ENCODE measurements around the gene SGK1.

SGK1 gene

DNA sequence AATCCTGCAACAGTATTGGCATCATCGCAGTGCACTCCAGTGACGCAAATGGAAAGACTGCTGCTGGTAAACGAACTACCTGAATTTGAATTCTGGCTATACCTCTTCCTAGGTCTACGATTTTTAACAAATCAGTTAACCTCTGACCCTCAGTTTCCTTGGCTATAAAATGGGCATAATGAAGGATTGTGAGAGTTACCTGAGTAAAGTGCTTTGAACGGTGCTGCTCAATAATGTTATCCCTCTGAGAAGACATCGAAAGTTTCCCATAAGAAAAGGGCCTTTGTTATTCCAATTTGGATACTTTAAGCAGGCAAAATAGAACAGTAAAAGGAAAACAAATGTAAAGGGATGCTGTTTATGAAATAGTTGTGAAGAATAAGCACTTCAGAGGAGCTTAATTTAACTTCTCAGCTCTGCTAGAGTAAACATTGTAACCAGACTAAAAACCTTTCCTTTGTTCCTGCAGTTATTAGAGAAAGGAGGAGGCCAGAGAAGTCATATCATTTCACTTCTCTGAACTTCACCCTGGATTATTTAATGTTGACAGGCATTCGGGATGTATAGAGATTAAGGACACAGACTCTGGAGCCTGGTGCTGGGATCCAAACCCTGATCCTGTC is 5.8 kb downstream of the SGK1 start:
- Histone ChIP-seq H3K27ac (no peak overlapping the region), H3K27me3 (ENCODE audit: insufficient read depth, low read depth) (no peaks in the 10 kb centered on the region), H3K36me3 (ENCODE audit: insufficient read depth) (no peaks in the 10 kb centered on the region), H2AFZ (ENCODE audit: low read depth) (no peak overlapping the region), H3K9ac (no peak overlapping the region), H4K20me1 (ENCODE audit: insufficient read depth) (no peaks in the 10 kb centered on the region), H3K4me2 (no peak overlapping the region), H3K4me1 (ENCODE audit: low read depth, poor library complexity, severe bottlenecking) (peaks cover 14% of the 10 kb centered on the region), H3K79me2 (ENCODE audit: insufficient read depth, low read depth) (no peaks in the 10 kb centered on the region), H3K4me3 (IDR thresholded peaks at IDR 0.05; ENCODE audit: insufficient read depth, low read depth, low read length) (no peak overlapping the region)
- TF ChIP-seq, protein P1, sequence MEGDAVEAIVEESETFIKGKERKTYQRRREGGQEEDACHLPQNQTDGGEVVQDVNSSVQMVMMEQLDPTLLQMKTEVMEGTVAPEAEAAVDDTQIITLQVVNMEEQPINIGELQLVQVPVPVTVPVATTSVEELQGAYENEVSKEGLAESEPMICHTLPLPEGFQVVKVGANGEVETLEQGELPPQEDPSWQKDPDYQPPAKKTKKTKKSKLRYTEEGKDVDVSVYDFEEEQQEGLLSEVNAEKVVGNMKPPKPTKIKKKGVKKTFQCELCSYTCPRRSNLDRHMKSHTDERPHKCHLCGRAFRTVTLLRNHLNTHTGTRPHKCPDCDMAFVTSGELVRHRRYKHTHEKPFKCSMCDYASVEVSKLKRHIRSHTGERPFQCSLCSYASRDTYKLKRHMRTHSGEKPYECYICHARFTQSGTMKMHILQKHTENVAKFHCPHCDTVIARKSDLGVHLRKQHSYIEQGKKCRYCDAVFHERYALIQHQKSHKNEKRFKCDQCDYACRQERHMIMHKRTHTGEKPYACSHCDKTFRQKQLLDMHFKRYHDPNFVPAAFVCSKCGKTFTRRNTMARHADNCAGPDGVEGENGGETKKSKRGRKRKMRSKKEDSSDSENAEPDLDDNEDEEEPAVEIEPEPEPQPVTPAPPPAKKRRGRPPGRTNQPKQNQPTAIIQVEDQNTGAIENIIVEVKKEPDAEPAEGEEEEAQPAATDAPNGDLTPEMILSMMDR (conservative IDR thresholded peaks at IDR 0.05; ENCODE audit: low read depth, low read length) = no peak

DNA sequence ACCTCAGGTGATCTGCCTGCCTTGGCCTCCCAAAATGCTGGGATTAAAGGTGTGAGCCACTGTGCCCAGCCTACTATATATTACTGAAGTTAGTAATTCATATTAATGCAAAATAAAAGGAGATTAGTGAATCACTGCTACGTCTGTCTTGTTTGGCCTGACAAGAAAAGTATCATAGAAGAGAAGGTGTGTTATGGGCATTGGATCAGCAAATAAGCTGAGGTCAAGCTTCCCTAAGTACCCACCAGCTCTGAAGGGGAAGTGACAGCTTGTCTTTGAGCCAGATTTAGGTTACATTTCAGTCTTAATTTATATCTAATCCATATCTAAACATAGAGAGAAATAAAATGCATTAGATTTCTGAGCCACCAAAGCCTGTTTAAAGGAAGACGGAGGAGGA is 7.1 kb downstream of the SGK1 start:
- Histone ChIP-seq H3K4me2 (no peak overlapping the region), H4K20me1 (ENCODE audit: insufficient read depth) (no peaks in the 10 kb centered on the region), H3K27me3 (ENCODE audit: insufficient read depth, low read depth) (no peaks in the 10 kb centered on the region), H3K9ac (no peak overlapping the region), H3K27ac (no peak overlapping the region), H3K4me3 (IDR thresholded peaks at IDR 0.05; ENCODE audit: insufficient read depth, low read depth, low read length) (no peak overlapping the region), H3K4me1 (ENCODE audit: low read depth, poor library complexity, severe bottlenecking) (peaks cover 10% of the 10 kb centered on the region), H3K79me2 (ENCODE audit: insufficient read depth, low read depth) (no peaks in the 10 kb centered on the region), H2AFZ (ENCODE audit: low read depth) (no peak overlapping the region), H3K36me3 (ENCODE audit: insufficient read depth) (no peaks in the 10 kb centered on the region)
- TF ChIP-seq, protein P1 (conservative IDR thresholded peaks at IDR 0.05; ENCODE audit: low read depth, low read length) = no peak

DNA sequence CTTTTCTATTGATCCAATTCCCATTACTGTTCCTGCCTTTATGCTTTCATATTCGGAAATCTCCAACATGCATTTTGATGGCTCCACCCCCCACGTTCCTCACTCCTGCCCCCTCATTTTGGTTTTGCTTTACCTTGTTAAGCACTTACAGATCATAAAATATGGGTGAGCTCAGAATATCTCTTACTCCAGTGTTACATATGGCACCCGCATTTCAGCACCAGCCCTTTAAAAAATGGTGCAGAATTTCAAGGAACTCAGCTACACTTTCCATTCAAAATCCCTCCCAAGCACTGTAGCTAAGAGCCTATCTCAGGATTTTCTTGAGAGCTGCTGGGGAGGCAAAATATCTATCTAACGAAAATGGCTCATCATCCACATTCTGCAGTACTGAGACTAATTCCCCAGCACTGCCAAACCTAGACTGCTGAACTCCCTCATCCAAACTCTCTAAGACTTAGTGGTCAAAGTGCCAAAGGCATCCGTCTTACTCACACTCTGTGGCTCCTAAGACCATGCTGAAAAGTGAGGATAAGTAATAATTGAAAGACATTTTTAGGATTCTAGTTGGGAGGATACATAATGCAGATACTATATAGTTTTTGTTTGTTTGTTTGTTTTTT is 7.8 kb downstream of the SGK1 start:
- no peak overlapping the region for H3K4me3 ChIP-seq (IDR thresholded peaks at IDR 0.05; ENCODE audit: insufficient read depth, low read depth, low read length)
- no peaks in the 10 kb centered on the region for H3K36me3 ChIP-seq (ENCODE audit: insufficient read depth)
- H3K4me1 ChIP-seq (ENCODE audit: low read depth, poor library complexity, severe bottlenecking) = peaks cover 6% of the 10 kb centered on the region
- H4K20me1 ChIP-seq (ENCODE audit: insufficient read depth) = no peaks in the 10 kb centered on the region
- TF ChIP-seq, protein P1 (conservative IDR thresholded peaks at IDR 0.05; ENCODE audit: low read depth, low read length) = no peak
- no peak overlapping the region for H3K9ac ChIP-seq
- no peaks in the 10 kb centered on the region for H3K79me2 ChIP-seq (ENCODE audit: insufficient read depth, low read depth)
- no peak overlapping the region for H3K27ac ChIP-seq
- H2AFZ ChIP-seq (ENCODE audit: low read depth) = no peak overlapping the region
- H3K4me2 ChIP-seq = no peak overlapping the region
- no peaks in the 10 kb centered on the region for H3K27me3 ChIP-seq (ENCODE audit: insufficient read depth, low read depth)

DNA sequence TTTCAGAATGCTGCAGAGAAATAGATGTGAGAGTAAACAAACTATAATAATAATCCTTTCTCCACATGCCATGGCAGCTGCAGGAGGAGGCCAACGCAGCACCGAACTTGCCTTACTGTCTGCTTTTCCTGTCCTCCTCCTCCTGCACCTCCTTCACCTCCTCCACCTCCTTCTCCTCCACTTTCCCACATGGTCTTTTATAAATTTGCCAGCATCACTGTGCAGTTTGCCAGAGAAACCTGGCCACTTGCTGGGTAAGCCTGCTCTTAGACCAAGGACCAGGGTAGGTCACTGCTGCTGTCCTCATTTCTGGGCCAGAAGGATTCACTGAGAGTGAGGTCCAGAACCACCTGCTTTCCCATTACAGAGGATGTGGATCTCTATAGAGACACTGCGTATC is 8.7 kb downstream of the SGK1 start:
- Histone ChIP-seq H3K9ac (no peak overlapping the region), H3K36me3 (ENCODE audit: insufficient read depth) (no peaks in the 10 kb centered on the region), H4K20me1 (ENCODE audit: insufficient read depth) (no peaks in the 10 kb centered on the region), H3K4me1 (ENCODE audit: low read depth, poor library complexity, severe bottlenecking) (peaks cover 6% of the 10 kb centered on the region), H3K27ac (no peak overlapping the region), H3K4me2 (no peak overlapping the region), H3K27me3 (ENCODE audit: insufficient read depth, low read depth) (no peaks in the 10 kb centered on the region), H2AFZ (ENCODE audit: low read depth) (no peak overlapping the region), H3K79me2 (ENCODE audit: insufficient read depth, low read depth) (no peaks in the 10 kb centered on the region), H3K4me3 (IDR thresholded peaks at IDR 0.05; ENCODE audit: insufficient read depth, low read depth, low read length) (no peak overlapping the region)
- TF ChIP-seq, protein P1 (conservative IDR thresholded peaks at IDR 0.05; ENCODE audit: low read depth, low read length) = no peak

All from KMS-11 (cell line).